Measurements from ENCODE around the gene FAM13C. TPM values are rescaled to one million over a fixed set of nuclear protein-coding genes. Genes with fewer than 3 reads are reported as not detected.

The FAM13C gene
- total and polyA plus RNA-seq, 2 of the 4 experiments (the other 2 are of a cell fraction) = 1.6 to 2.9 TPM

- no peak overlapping the region for H3K4ac ChIP-seq (ENCODE audit: low read depth, low read length)
- H2AK9ac ChIP-seq (replicated peaks; ENCODE audit: low read depth, low read length, poor library complexity) = no peak overlapping the region
- no peak overlapping the region for H3K56ac ChIP-seq (ENCODE audit: extremely low read depth, insufficient read depth, low read length)
- H4K20me1 ChIP-seq (ENCODE audit: insufficient read depth, low read length) = no peaks in the 10 kb centered on the region
- in situ Hi-C loops (cut with MboI; ENCODE audit: low sequenced_read_pairs) (no loop called here), dilution Hi-C loops (cut with HindIII; ENCODE audit: low sequenced_read_pairs, unreplicated experiment) (no loop called here), intact Hi-C loops (cut with micrococcal nuclease) (no loop called here)
- ATAC-seq (ENCODE audit: low read depth) = no peak
- no peak overlapping the region for H3K4me2 ChIP-seq (ENCODE audit: low read depth, low read length)
- BruUV-seq (replicated peaks) = no TSS peak
- H3K4me3 ChIP-seq (ENCODE audit: insufficient read depth, low read depth, low read length) = no peak overlapping the region
- H3K4me1 ChIP-seq (ENCODE audit: control insufficient read depth, insufficient read depth, low read length) = no peaks in the 10 kb centered on the region
- no peaks in the 10 kb centered on the region for H3K79me1 ChIP-seq (ENCODE audit: low read depth in 1 of 2, low read length in 2 of 2)
- no peaks in the 10 kb centered on the region for H3K36me3 ChIP-seq (ENCODE audit: control insufficient read depth, insufficient read depth, low read length)
- H3K9me3 ChIP-seq (ENCODE audit: control insufficient read depth, insufficient read depth, low read length) = no peaks in the 10 kb centered on the region
- no peak overlapping the region for H2BK120ac ChIP-seq (ENCODE audit: low read depth, low read length)
- H3K18ac ChIP-seq (ENCODE audit: low read depth, low read length) = no peak overlapping the region
- no peaks in the 10 kb centered on the region for H3K27me3 ChIP-seq (ENCODE audit: control insufficient read depth, insufficient read depth, low read length)
- H3K23ac ChIP-seq (ENCODE audit: low read depth, low read length) = no peak overlapping the region
- H2AFZ ChIP-seq (replicated peaks; ENCODE audit: low read length, poor library complexity) = no peak overlapping the region
- H2AK5ac ChIP-seq (ENCODE audit: low read depth, low read length) = no peak overlapping the region
- no peaks in the 10 kb centered on the region for H3K9me1 ChIP-seq (ENCODE audit: insufficient read depth, low read length)
- no peak for DNase-seq
- CTCF ChIA-PET = no interaction called here
- no peak overlapping the region for H2BK20ac ChIP-seq (ENCODE audit: low read depth, low read length)
- no peak overlapping the region for H4K5ac ChIP-seq (ENCODE audit: low read depth, low read length)
- H3K14ac ChIP-seq (replicated peaks; ENCODE audit: low read depth, low read length) = no peak overlapping the region
- POLR2A ChIA-PET (ENCODE audit: unreplicated experiment) = no interaction called here
- WGBS, 2 experiments (ENCODE audit: extremely low coverage in 2 of 2, insufficient read length in 1 of 2) = no CpG with 5 or more reads among the region's 1 CpG
- no peak overlapping the region for H4K91ac ChIP-seq (ENCODE audit: insufficient read depth, low read depth, low read length)
- no peak overlapping the region for H2BK5ac ChIP-seq (ENCODE audit: low read depth, low read length, poor library complexity, severe bottlenecking)
- H2BK15ac ChIP-seq (ENCODE audit: low read depth, low read length) = no peak overlapping the region
- TF ChIP-seq MAFK (IDR thresholded peaks at IDR 0.05; ENCODE audit: low read depth, low read length) = no peak
- TF ChIP-seq POLR2A (IDR thresholded peaks at IDR 0.05; ENCODE audit: low read depth, low read length) = no peak
- no peak for TF ChIP-seq USF2 (IDR thresholded peaks at IDR 0.05; ENCODE audit: low read depth, low read length)
- no peak for TF ChIP-seq CHD1 (IDR thresholded peaks at IDR 0.05; ENCODE audit: low read depth, low read length)
- TF ChIP-seq FOS (IDR thresholded peaks at IDR 0.05; ENCODE audit: low read depth, low read length) = no peak
- TF ChIP-seq MXI1 (IDR thresholded peaks at IDR 0.05; ENCODE audit: borderline replicate concordance, low read depth, low read length) = no peak
- TF ChIP-seq BHLHE40 (IDR thresholded peaks at IDR 0.05; ENCODE audit: low read depth, low read length) = no peak
- no peak for TF ChIP-seq NFE2L2 (IDR thresholded peaks at IDR 0.05; ENCODE audit: low read depth, low read length)
- TF ChIP-seq CTCF (conservative IDR thresholded peaks at IDR 0.05; ENCODE audit: low read depth, low read length) = no peak
- TF ChIP-seq RCOR1 (IDR thresholded peaks at IDR 0.05; ENCODE audit: insufficient replicate concordance, low read length) = no peak
- H3K27ac ChIP-seq (ENCODE audit: insufficient read depth, low read length) = no peak overlapping the region
- H3K9ac ChIP-seq (ENCODE audit: low read depth, low read length) = no peak overlapping the region
- H4K8ac ChIP-seq (ENCODE audit: low read depth in 2 of 2, low read length in 2 of 2) = no peak overlapping the region
Observed at GRCh38 chr10:59281861-59282260, 80.5 kb downstream of the FAM13C start.
